ENCODE measurements around the gene LZTS2.

Gene LZTS2

GRCh38 chr10:101056365-101057151, 57.0 kb downstream of the LZTS2 start:
- H3K4me3 Mint-ChIP-seq = no peak overlapping the region
- H3K27ac Mint-ChIP-seq = no peak overlapping the region
- intact Hi-C loops (cut with micrococcal nuclease) = no loop called here
- H3K9me3 Mint-ChIP-seq = no peaks in the 10 kb centered on the region
- peaks cover 17% of the 10 kb centered on the region for H3K4me1 Mint-ChIP-seq (ENCODE audit: low read depth)
- H3K36me3 Mint-ChIP-seq (ENCODE audit: low read depth) = peaks cover 5% of the 10 kb centered on the region
- H3K27me3 Mint-ChIP-seq = peaks cover 11% of the 10 kb centered on the region
